ENCODE results near the gene HMGN4. TPM values are rescaled to one million over a fixed set of nuclear protein-coding genes. Genes with fewer than 3 reads are reported as not detected.

The HMGN4 gene
- total RNA-seq, 1 experiment from 2014 or later, result 73.8 TPM

- no peak for DNase-seq (ENCODE audit: low read depth, low spot score)
- intact Hi-C loops (cut with micrococcal nuclease), result loop anchor here (2.0 to 5.0 kb wide), 3 partner anchors 14 to 240 kb away; partner anchors contain the start of gene HMGN4
- Histone ChIP-seq H3K9ac (ENCODE audit: low read length) (no peak overlapping the region), H2AFZ (ENCODE audit: low read depth, low read length, poor library complexity, severe bottlenecking) (peak overlapping the region; percentile 98), H3K4me3 (replicated peaks in 1 of 2; ENCODE audit: low read depth in 1 of 2, low read length in 2 of 2) (peak overlapping the region; percentile 29 to 50), H3K9me2 (ENCODE audit: insufficient read depth) (no peaks in the 10 kb centered on the region), H3K4me1 (ENCODE audit: control insufficient read depth in 1 of 2, insufficient read depth in 2 of 2, low read length in 2 of 2) (peaks cover 14 to 45% of the 10 kb centered on the region in 2 experiments), H3K9me3 (ENCODE audit: control insufficient read depth in 1 of 2, insufficient read depth in 1 of 2, low read depth in 1 of 2, low read length in 2 of 2) (no peaks in the 10 kb centered on the region), H3K4me2 (ENCODE audit: low read length) (peak overlapping the region; percentile 75), H3K27me3 (ENCODE audit: insufficient read depth, low read length) (no peaks in the 10 kb centered on the region), H3K79me2 (ENCODE audit: insufficient read depth, low read length) (no peaks in the 10 kb centered on the region), H3K27ac (ENCODE audit: low read depth, low read length) (no peak overlapping the region), H4K20me1 (ENCODE audit: insufficient read depth) (no peaks in the 10 kb centered on the region), H3K36me3 (ENCODE audit: control insufficient read depth in 1 of 2, insufficient read depth in 2 of 2, low read length in 2 of 2) (no peaks in the 10 kb centered on the region)
- TF ChIP-seq SRF (IDR thresholded peaks at IDR 0.05; ENCODE audit: low read depth), result no peak
- no peak for ATAC-seq
- ChIA-PET RAD21 (ENCODE audit: low non-redundant PET in 1 of 2, low total read pairs in 2 of 2, uncharacterized antibody in 2 of 2, unreplicated experiment in 2 of 2) (no interaction called here), CTCF (interaction anchor here (0.8 kb wide), 1 partner anchor 43 kb away, joined by 4 read pairs; no protein-coding TSS in a partner anchor), POLR2A (interaction anchor here (0.6 to 2.4 kb wide), 4 partner anchors 15 to 1009 kb away, joined by 4 to 8 read pairs (median 6); no protein-coding TSS in a partner anchor)
- no TSS peak for BruUV-seq (replicated peaks)
Measured at GRCh38 chr6:26552640-26553188, 14.5 kb downstream of the HMGN4 start.

GRCh38 chr6:26553264-26553634, 15.1 kb downstream of the HMGN4 start:
- Histone ChIP-seq H3K36me3 (ENCODE audit: control insufficient read depth in 1 of 2, insufficient read depth in 2 of 2, low read length in 2 of 2) (no peaks in the 10 kb centered on the region), H2AFZ (ENCODE audit: low read depth, low read length, poor library complexity, severe bottlenecking) (peak overlapping the region; percentile 98), H3K9ac (ENCODE audit: low read length) (peak overlapping the region; percentile 32; the same call in 1 of the 2 replicates), H3K4me1 (ENCODE audit: control insufficient read depth in 1 of 2, insufficient read depth in 2 of 2, low read length in 2 of 2) (peaks cover 14 to 45% of the 10 kb centered on the region in 2 experiments), H3K9me3 (ENCODE audit: control insufficient read depth in 1 of 2, insufficient read depth in 1 of 2, low read depth in 1 of 2, low read length in 2 of 2) (no peaks in the 10 kb centered on the region), H4K20me1 (ENCODE audit: insufficient read depth) (no peaks in the 10 kb centered on the region), H3K4me3 (replicated peaks in 1 of 2; ENCODE audit: low read depth in 1 of 2, low read length in 2 of 2) (peak overlapping the region; percentile 36 to 50), H3K4me2 (ENCODE audit: low read length) (peak overlapping the region; percentile 75), H3K9me2 (ENCODE audit: insufficient read depth) (no peaks in the 10 kb centered on the region), H3K27ac (ENCODE audit: low read depth, low read length) (peak overlapping the region; percentile 53; the same call in 1 of the 2 replicates), H3K79me2 (ENCODE audit: insufficient read depth, low read length) (no peaks in the 10 kb centered on the region), H3K27me3 (ENCODE audit: insufficient read depth, low read length) (no peaks in the 10 kb centered on the region)
- ChIA-PET CTCF (interaction anchor here (0.8 kb wide), 1 partner anchor 43 kb away, joined by 4 read pairs; no protein-coding TSS in a partner anchor), POLR2A (interaction anchor here (0.6 to 2.4 kb wide), 6 partner anchors 15 to 1008 kb away, joined by 3 to 8 read pairs (median 6); a partner anchor contains a TSS), RAD21 (ENCODE audit: low non-redundant PET in 1 of 2, low total read pairs in 2 of 2, uncharacterized antibody in 2 of 2, unreplicated experiment in 2 of 2) (no interaction called here)
- DNase-seq (ENCODE audit: low read depth, low spot score) (peak; percentile 69), ATAC-seq (peak; percentile 52)
- intact Hi-C loops (cut with micrococcal nuclease), result loop anchor here (2.0 to 5.0 kb wide), 3 partner anchors 14 to 241 kb away; partner anchors contain the start of gene HMGN4
- TF ChIP-seq YY1 (IDR thresholded peaks at IDR 0.05; ENCODE audit: extremely low read depth, insufficient replicate concordance, low read depth, low read length) (peak; percentile 23), ELF1 (IDR thresholded peaks at IDR 0.05; ENCODE audit: borderline replicate concordance, low read depth) (no peak), EGR1 (IDR thresholded peaks at IDR 0.05; ENCODE audit: low read depth) (no peak), CBX3 (IDR thresholded peaks at IDR 0.05; ENCODE audit: low read depth) (peak; percentile 55), EZH2 (IDR thresholded peaks at IDR 0.05) (no peak), ZNF274 (IDR thresholded peaks at IDR 0.05; ENCODE audit: low read depth, low read length) (no peak), ATF3 (IDR thresholded peaks at IDR 0.05) (peak; percentile 93), EZH2phosphoT487 (IDR thresholded peaks at IDR 0.05; ENCODE audit: borderline replicate concordance) (no peak), ZFX (IDR thresholded peaks at IDR 0.05) (no peak), MAX (IDR thresholded peaks at IDR 0.05) (no peak)
- no TSS peak for BruUV-seq (replicated peaks)

Data from HCT116 (cell line).